Activated CD4-positive, alpha-beta T cell treated with anti-CD3 and anti-CD28 coated beads, Interleukin-2, amount 50 U/mL, for 1 hour (primary cell): ENCODE measurements around the gene TEX36.
"Not testable (repeated sequence)": the region's sequence is repeated elsewhere in the genome, so short reads cannot be mapped to it uniquely, and the experiment has no call there.

Experiments used
- DNase-seq: peaks from one replicate; pipeline ENCODE4 v3.0.0-alpha.2; 2020

Gene TEX36, protein sequence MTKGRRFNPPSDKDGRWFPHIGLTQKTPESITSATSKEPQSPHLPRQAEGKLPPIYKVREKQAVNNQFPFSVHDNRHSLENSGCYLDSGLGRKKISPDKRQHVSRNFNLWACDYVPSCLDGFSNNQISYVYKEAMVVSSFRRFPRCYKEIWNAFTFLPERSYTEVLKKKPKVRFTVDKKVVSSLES

DNA sequence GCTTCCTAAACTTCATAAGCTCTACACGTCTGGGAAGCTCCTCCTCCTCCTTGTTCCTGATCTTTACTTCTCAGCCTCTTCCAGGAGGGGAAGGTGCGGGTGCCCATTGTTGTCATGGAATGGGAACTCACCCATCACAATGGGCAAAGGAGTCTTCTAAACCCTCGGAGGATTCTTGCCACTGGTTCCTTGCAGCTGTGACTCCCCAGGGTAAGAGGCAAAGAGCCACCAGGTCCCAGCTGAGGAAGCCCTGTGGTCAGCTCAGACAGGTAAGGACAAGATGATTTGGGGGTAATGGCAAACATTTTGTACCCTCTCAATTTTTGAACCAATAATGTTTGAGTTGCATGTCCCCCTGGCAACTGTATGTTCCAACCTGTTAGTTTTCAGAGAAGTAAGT lies at the start of gene TEX36:
Gene TEX36 (minus strand): TSS at position 101 of the 400 bp plus-strand sequence. CDS start 174 bp downstream, outside the sequence.
- no peak for DNase-seq

DNA sequence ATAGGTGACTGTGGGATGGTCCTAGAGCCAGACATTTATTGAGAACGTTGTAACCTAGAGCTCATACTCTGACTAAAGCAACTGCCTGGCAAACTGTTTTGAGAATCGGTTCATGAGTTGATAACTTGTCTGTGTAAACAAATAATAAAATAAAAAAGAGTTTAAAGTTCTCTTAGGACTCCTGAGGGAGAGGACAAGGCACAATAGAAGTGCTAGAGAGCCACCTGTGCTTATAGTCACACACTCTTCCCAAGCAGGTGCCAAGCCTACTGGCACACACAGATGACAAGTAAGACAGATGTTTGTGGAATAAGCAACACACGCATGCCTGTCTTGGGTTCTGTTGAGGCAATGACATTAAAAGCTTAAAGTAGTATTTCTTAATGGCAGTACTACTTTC lies 44.5 kb upstream of the TEX36 start:
- no peak for DNase-seq

DNA sequence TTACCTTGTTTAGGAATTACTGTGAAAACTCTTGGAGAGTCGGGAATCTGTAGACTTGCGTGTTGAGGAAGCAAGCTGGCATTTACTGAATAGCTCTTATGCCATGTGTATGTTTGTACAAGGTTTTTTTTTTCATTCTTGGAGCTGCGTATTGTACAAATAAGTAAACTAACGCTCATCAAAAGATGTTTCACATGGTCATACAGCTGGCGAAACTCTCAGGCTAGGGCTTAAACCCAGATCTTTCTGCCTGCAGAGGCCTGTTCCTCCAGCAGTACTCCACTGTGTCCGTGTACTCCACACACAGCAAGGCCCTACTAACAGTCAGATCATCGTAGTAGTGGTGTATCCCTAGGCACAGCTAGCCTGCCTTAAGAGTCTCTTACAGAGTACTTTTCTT lies 44.0 kb upstream of the TEX36 start:
- no peak for DNase-seq

DNA sequence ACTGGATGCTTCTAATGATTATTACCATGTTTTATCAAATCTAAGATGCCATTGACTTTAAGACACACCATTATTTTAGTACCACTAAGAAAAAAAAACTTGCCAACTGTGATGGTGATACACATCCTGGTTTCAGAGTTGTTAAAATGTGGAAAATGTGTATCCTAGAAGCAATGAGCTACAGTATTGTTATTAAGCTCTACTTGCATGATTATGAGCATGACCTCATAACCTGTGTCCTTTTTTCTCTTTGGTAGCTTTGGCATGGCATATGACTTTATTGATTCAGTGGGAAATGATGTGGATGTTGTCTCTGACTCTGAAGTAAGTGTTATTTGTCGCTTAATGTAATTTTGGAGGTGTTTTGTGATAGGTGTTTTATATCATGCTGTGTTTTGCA lies 39.8 kb upstream of the TEX36 start:
- DNase-seq, result no peak

DNA sequence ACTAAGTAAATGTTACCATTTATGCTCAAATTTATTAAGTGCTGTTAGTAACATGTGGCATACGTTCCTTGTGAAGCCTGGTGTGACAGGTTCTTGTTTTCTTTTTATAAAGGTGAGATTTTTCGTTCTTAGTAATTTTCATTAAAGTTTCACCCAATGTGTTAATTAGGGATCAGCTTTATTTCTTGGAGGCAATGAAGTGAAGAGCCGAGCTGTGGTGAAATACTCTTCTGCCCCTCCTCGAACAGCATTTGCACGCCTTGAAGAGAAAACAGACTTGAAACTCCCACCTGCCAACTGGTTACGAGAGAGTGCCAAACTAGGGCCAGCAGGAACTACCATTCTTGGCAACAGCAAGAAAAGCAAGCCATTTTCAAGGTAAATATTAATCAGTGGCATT lies 38.1 kb upstream of the TEX36 start:
- DNase-seq, result no peak

DNA sequence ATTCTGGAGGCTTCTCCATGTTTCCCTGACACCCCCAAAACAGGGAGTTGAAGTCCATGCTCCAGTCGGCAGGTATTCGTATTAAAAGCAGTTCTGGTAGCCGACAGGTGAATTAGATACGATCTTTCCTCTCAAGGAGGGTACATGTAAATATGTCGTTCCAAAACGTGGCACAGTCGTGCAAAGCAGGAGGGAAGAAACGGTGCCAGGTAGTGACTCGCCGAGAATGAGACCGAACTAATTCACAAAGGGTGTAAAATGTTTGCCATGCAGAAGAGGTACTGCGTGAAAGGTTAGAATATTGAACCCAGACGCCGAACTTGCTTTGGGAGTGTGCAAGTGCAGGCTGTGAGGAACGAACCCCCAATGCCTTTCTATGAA lies 37.0 kb upstream of the TEX36 start:
- no peak for DNase-seq

DNA sequence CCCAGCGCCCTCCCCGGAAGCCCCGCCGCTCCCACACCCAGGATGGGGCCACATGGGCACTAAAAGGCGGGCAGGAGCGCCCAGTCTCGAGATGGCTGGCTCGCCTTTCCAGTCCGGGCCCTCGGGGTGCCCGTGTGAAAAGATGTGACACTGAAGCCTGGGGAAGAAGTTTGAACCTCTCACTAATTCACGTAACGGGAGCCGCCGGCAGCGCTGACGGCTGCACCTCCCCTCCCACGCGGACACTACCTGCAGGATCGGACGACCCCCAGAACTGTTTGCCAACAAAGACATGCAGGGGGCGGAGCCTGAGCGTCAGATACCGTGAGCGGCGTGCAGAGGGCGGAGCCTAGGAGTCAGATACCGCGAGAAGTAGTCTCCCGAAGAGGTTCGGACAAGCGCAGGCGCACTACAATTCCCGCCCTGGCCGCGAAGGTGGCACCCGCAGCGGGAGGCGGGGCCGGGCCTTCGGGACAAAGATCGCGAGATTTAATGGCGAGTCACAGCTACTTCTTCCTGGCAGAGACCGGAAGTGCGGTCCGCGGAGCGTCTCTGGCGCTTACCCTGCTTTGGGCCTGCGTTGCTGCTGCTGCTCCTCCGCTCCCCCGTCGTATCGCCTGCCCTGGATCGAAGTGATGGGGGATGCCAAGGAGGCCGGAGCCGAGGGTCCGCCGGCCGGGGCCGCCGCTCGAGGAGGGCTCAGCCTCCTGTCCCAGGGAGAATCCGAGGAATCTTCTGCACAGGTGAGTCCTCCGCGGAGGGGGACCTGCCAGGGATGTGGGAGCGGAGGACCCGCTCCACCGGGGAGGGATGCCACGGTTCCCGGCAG lies 36.4 kb upstream of the TEX36 start, which contains the start of gene EDRF1:
Gene EDRF1 (plus strand): TSS at position 537 of the 829 bp plus-strand sequence. CDS start 99 bp downstream, at position 636.
- peak; percentile 99 for DNase-seq

DNA sequence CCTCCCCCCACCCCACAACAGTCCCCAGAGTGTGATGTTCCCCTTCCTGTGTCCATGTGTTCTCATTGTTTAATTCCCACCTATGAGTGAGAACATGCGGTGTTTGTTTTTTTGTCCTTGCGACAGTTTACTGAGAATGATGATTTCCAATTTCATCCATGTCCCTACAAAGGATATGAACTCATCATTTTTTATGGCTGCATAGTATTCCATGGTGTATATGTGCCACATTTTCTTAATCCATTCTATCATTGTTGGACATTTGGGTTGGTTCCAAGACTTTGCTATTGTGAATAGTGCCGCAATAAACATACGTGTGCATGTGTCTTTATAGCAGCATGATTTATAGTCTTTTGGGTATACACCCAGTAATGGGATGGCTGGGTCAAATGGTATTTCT lies 31.8 kb upstream of the TEX36 start:
- DNase-seq, result not testable (repeated sequence)

DNA sequence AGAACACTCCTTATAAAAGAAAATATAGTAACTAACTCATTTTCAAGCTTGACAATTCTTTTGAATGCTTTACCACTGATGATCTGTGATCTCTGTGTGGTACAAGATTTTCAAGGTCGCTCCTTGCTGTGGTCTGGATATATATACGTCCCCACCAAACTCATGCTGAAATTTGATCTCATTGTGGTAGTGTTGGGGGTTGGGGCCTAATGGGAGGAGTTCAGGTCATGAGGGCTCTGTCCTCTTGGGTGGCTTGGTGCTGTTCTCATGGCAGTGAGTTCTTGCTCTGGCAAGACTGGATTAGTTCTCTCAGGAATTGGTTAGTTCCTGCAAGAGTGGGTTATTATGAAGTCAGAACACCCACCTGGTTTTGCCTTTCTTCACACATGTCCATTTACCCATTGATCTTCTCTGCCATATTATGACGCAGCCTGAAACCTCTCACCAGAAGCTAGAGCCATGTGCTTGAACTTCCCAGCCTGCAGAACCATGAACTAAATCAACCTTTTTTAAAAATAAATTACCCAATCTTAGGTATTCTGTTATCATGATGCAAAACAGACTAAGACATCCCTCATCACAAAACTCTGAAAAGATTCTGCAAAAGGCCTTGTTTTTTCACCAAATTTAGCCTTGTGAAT lies 28.3 kb upstream of the TEX36 start:
- DNase-seq, result no peak

DNA sequence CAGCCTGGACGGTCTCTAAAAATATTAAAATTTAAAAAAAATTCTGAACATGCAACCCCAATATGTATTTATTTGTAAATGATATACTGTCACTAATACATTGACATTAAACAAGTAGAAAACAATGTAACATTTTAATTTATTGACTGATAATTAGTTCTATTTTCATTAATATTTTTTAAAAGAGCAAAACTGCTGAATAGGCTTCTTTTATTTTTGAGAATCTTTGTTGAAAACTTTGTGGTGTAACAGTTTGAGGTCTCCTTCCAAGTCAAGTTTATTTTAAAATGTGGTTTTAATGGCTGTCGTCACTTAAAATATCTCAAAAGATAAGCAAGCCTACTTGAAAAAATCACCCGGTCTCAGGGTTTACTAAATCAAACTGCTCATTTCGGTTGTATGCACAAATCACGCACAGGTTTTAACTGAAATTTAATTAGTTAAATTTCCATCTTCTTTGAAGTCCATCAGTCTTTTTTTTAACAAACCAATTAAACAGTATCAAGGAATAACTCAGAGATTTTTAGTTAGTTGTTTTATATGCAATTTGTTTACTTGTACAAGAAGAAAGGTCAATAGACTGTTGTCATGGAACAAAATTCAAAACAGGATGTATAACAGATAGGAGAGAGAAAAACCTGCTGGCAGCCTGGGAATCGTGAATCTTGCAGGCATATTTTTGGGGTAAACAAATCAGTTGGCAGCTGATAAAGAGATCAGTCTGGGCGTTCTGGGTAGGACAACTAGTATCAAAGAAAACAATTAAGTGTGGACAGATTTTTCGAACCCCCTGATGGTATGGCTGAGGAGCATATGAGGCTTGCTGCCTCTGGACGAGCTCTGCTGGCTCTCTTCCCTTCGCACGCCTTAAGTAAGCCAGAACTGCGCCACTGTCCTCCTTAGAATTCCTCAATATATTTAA lies 26.9 kb upstream of the TEX36 start:
- no peak for DNase-seq

DNA sequence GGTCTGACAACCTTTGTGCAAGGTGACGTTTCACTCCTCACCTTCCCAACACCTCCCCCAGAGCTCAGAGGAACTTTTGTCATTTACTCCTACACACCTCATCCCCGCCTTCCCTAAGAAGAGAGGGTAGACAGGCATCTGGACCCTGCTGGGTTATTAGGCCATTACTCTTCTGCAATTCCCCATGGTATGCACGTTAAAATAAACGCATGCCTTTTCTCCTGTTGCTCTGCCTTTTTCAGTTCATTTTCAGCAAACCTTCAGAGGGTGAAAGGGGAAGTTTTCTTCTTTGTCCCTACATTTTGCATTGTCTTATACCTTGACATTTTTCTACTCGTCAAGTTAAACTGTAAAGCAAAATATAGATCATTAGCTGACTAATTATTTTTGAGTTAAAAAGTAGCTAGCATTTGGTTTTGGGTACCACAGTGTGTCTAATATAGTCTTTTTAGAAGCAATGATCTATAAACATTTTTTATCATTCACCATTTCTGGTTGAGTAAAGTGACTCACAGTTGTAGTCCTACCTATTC lies 26.1 kb upstream of the TEX36 start:
- no peak for DNase-seq

DNA sequence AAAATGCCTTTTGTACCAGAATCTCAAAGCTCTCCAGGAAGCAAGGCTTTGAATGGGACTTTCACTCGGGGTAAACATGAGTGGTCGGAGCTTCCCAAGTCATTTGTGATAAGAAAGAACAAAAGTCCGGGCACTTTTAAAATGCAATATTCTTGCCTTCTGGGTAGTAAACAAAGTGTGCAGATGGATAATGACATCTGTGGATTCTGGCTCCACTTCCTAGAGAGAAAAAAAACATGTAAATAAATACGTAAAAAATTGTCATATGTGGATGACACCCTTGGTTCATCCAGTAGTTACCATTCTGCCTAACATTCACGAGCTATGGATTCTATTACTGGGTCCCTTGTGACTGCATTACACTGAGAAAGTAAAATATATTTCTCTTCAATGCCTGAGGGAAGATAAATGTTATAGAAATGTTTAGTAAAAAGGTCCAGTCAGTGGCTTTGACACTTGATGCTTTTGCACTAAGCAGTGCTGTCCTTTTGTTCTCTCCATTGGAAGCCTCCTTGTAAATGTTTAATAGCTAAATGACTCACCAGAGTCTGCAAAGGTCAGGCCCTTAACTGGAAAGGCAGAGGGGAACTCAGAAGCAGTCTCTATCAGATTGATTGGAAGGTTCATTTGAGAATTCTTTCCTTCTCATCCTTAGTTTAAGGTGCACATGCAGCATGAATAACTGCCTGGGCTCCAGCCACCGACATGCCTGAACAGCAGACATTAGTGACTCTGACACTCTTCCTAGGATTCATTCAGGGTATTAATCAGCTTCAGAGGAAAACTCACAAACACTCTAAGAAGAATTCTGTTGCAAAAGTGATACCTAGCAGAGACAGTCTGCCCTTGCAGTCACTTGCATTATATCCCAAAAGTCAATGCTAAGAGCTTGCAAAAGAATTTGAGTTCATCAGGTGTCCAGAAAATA lies 24.8 kb upstream of the TEX36 start:
- DNase-seq, result no peak

DNA sequence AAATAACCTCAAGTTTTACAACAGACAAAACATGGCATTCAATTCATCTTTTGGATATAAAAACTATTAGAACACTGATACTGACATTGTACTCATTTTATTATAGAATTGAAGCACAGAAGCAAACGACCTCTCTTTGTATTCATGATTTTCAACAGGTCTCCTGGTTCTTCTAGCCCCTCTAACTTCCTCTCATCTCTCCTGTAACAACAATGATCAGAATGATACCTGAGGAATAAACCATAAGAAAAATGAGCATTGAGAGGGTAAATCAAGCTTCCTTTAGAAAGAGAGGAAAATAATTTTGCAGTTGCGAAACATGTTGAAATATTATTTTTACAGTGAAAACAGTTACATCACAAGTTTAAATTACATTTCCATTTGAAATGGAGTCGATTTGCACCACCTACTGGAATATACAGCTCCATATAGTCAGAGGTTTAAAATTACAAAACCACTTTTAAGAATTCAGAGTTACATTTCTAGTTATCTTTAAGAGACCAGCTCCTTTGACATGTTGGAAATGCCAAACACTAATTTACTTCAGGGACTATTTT lies 17.5 kb upstream of the TEX36 start:
- DNase-seq, result no peak

DNA sequence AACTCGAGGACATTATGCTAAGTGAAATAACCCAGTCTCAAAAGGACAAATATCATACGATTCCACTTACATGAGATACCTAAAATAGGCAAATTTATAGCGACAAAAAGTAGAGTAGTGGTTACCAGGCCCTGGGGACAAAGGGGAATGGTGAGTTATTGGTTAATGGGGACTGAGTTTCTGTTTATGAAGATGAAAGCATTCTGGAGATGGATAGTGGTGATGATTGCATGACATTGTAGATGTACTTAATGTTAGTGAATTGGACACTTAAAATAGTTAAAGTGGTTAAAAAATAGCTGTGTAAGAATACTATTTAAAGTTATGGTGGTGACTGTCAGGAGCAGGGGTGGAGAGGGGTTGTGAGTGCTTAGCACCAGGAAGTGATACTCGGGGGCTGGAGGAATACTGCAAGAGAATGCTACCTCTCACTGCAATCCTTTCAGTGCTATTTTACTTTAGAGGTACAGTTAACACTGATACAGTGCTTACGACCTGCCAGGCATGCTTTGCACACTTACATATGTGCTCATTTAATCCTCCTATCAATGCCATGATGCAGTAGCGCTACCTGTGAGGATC lies 16.7 kb upstream of the TEX36 start:
- DNase-seq, result no peak

DNA sequence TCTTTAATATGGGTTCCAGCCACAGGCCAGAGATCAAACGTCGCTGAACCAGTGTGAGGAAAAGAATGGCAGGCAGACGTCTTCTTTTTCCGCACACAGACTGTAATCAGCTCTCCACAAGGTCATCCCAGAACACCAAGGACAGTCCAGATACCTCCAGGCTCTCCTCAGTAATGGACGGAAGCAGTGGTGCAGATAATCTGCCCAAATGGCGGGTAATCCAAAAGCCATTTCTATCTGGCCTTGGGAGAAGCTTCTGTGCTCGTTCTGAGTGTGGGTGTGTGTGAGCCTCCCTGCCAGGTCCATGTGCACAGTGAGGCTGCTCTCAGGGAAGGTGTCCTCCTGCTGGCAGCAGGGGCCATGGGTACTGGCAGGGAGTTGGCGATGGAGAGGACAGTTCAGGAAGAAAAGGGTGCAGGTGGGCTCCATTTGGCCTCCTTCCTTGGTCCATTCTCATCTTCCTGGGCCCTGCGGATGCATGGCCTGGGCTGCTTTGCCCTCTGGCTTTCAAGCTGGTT lies 15.6 kb upstream of the TEX36 start:
- DNase-seq, result no peak

DNA sequence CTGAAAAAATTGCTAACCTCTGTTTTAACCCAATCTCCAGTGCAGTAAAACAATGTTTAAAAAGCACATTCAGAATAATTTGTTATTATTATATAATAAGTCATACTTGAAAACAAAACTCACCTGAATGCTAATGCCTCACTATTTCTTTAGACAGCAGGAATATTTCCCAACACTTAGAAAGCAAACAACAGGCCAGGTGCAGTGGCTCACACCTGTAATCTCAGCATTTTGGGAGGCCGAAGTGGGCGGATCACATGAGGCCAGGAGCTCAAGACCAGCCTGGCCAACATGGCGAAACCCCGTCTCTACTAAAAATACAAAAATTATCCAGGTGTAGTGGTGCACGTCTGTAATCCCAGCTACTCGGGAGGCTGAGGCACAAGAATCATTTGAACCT lies 13.9 kb upstream of the TEX36 start:
- DNase-seq, result not testable (repeated sequence)

DNA sequence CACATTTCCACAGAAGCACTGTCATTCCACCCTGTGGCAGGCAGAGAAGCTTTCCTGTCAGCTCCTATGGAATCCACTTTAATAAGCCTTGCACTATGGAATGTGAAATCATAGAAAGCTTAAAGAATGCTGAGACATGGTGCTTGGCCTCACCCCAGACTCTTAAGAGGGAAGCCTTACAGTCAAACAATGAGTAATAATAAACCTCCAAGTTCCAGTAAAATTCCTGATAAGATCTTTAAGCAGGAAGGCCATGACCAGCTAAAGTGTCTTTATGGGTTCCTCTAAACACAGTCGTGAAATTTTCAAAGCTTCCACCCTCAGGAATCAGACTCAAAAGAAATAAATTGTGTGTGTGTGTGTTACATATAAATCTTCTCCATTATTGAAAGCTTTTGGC lies 11.9 kb upstream of the TEX36 start:
- no peak for DNase-seq

DNA sequence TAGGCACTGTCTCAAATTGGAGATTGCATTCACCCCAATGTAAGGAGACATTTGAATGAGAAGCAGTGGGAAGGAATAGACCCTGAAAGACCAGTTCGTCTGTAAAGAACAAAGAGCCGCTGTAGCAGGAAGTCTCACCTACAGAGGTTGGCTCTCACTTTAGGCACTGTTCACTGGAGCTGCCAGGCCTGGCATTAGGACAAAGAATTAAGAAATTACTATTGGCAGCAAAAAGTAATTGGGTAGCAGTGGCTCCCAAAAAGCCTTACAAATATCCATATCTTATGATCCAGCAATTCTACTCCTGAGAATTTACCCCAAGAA lies 10.5 kb upstream of the TEX36 start:
- no peak for DNase-seq

DNA sequence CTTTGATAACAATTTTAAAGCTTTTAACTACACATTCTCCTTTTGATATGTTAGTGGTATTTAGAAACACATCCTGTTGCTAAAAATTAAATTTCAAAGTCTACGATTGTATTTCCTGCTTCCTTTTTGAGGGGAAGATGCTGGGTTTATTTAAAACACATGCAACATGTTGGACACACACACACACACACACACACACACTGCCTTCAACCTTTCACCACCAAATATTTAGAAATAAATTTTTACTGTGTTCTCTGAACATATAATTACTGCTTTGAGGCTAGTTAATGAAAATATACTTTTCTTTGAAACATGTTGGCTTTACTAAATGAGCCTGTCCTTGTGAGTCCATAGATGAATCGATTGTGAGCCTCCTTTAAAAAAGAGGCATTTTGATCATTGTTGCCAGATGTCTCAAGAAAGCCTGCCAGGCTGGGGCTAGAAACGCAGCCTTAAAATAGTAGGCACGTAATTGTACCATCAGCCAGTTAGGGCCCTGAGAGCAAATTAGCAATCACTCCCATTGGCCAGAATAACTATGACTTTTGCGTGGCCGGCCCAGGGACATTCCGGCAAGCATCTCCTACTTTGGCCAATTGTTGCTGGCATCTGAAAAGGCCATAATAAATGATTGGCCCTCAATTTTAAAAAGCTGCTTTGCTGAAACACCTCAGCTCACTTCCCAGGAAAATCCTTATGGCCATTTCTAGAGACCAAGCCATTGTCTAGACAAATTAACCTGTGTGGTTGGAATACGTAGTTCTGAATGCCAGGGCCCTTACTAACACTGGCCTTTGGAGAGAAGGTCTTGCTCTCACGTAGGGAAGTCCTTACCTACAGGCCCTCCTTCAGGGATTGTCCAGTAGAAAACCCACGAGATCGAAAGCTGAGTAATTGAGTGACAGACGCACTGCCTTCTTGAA lies 9.9 kb upstream of the TEX36 start:
- DNase-seq, result no peak

DNA sequence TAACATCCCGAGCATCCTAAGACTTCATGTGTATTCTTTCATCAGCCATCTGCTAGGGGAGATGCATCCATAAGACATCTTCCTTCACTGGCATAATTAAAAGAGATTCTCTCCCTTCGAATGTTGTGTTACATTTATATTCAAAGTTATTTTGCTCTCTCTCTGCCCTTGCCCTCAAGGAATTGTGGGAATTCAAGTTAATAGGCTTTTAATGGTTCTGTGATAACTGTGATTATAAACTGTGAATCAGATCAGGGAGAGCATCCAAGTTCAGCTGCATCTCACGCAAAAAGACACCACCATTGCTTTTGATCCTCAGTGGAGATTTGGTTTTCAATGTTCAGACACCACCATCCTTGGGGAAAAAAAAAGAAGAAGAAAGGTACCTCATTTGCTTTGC lies 9.2 kb upstream of the TEX36 start:
- no peak for DNase-seq
